Measurements from ENCODE around the gene ADAT2.
A peak's percentile ranks its signal among the peaks of the same experiment; 100 is the strongest.

Gene ADAT2

DNA sequence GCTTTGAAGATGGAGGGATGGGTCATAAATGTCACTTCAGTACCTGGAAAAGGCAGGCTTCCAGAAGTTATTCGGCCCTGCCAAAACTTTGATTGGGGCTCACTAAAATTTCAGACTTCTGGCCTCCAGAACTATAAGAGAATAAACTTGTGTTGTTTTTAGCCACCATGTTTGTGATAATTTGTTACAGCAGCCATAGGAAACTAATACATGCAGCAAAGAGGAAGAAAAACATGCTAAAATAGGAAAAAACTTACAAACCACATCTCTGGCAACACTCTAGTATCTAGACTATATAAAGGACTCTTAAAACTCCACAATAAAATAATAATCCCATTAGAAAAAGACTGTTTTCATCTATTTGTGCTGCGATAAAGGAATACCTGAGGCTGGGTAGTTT is 9.5 kb downstream of the ADAT2 start:
- no peak for DNase-seq

DNA sequence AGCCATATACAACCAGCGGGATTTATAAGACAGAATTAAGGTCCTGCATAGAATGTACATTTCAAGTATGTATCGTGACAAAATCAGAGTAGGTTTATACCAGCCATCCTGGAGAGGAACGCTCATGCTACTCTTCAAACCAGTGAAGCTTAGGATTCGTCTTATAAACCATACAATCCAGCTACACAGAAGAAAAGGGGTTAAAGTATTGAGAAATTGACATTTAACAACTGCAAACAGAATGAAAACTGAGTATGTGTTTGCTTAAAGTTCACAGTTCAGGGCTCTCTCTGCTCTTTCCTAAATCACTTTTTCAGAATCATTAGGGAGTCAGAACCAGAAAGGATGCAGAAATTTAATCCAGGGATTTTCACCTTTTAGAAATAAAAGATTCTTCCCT is 17.9 kb downstream of the ADAT2 start:
- no peak for DNase-seq

DNA sequence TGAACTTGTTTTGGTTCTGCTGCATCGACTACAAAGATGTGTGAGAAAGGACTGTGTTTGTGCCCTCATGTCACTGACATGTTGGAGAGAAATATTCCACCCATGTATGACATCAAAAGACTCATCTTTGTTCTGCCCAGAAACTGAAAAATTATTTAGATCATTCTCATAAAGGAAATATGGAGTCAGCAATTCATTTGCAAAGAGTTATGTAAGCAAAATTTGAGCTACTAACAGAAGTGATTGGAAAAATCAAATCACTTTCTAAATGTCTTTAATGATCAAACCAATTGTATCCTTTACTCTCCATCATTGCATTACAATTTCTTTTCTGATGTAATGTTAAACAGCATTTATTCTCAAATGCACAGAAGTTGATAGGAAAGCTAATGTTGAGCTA is 19.3 kb downstream of the ADAT2 start:
- no peak for DNase-seq

DNA sequence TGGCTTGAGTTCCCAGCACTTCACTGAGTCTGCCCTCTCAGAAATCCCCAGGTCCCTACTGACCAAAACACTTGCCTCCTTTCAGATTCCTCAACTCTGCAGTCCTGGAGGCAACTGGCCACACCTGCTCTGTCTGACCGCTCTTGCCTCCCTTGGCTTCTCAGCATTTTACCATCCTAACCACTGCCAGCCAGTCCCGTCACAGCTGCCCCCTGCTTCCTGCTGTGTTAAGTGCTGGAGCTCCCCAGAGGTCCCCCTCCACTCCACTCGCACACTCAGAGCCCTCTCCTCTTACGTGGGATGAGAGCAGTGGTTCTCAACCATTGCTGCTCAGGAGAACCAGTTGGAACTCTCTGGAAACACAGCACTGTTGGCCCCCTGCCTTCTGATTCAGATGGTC is 20.5 kb downstream of the ADAT2 start:
- no peak for DNase-seq

DNA sequence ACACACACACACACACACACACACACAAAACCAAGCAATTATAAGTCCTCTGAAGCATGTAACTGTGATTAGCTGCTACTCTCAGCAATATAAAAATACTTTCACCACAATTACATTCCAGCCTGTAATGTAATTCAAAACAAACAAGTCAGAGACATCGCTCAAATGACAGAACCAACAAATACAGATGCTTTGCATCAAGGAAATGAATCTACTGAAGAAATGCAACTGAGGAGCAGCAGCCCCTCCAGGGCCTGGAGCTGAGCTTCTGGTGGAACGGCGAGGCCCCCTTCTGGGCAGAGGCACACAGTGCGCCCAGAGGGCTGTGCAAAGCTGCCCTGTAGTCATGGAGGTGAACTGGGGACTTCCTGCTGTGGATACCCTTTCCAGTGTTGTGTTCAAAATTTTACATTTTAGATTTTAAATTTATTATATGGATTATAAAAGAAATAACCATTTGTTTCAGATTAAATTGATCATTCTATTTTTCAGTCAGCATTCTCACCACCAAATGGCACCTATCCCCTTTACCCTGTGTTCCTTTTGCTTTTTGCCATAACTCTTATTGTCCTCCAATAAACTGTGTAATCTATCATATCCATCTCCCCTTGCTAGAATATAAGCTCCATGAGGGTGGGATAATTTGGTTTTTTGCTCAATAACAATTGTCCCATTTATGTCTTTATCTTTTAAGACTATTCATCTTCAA is 23.2 kb downstream of the ADAT2 start:
- peak; percentile 7 for DNase-seq

DNA sequence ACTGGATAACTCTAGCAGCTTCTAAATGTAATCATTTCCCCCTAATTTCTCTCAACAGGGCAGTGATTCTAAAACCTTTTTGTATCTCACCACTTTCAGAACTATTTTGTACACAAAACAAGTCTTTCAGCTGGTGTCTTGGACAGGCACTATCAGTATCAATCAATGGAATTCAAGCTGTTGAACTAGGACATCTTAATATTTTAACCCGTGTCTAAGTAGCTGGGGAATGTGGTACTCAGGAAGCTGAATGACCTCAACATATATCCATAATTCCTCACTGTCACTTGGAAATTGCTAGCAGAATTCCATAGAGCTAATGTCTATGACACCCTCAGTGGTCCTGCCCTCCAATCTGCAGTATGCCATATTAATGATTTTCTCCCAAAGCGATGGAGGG is 24.5 kb downstream of the ADAT2 start:
- DNase-seq = no peak

DNA sequence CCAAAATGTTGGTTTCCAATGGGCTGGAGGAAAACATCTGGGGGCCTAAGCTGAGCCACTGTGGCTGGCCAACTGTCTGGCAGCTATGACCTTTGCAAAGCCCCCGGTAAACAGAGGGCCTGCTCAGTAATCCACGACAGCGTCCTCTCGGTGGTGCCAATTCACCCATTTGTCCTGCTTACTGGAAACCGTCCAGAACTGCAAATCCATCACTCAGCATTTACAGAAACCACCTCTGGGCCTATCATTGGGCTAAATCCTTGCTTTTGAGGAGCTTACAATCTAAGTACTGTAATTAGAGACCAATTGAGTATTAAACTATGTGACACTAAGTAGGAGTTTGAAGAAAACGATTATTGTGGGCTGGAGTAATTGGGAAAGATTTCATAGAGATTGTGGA is 31.0 kb downstream of the ADAT2 start:
- no peak for DNase-seq

DNA sequence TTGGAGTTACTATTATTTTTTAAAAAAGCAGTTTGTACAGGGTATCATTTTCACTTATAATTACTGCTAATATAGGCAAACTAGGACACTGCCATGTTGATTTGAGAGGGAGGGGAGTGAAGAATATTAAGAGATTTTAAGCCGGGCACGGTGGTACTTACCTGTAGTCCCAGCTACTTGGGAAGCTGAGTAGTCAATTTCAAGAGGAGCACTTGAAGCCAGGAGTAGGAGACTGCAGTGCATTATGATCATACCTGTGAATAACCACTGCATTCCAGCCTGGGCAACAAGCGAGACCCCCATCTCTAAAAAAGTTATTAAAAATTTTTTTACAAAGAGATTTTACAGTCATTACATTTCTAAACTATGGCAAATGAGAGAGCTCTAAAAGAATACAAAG is 35.7 kb downstream of the ADAT2 start:
- DNase-seq = no peak

DNA sequence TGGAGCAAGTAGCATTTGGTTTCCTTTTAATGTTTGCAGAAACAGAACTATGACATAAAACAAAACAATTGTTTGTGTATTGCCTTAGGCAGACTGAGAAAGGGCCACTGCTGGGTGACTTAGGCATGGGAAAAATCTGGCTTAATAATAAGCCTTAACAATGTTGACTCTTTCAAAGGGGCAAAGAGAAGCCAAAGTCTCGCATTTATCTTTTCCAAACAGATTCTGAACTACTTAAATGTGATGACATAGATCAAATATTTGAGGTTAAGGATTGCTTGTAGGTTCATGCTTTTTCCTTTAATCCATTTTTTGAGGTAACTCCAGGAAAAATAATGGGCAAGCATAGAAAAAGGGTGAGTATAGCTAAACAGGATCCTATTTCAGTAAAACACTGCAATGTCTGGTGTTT is 39.6 kb downstream of the ADAT2 start:
- no peak for DNase-seq

DNA sequence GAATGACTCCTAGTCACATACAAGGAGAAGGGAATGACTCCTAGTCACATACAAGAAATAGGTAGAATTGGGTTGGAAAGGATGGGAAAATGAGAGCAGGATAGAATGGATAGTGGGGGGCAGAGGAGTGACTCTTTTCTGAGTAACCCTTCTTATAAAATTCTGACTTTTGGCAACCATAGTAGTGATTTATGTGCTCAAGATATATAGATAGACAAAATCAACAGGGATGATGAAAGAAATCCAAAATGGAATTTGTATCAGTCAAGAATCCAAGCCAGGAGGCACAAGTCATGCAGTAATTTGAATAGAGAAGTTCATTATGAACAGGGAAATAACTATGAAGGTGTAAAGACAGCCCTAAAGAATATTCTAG is 41.7 kb downstream of the ADAT2 start:
- DNase-seq = no peak

DNA sequence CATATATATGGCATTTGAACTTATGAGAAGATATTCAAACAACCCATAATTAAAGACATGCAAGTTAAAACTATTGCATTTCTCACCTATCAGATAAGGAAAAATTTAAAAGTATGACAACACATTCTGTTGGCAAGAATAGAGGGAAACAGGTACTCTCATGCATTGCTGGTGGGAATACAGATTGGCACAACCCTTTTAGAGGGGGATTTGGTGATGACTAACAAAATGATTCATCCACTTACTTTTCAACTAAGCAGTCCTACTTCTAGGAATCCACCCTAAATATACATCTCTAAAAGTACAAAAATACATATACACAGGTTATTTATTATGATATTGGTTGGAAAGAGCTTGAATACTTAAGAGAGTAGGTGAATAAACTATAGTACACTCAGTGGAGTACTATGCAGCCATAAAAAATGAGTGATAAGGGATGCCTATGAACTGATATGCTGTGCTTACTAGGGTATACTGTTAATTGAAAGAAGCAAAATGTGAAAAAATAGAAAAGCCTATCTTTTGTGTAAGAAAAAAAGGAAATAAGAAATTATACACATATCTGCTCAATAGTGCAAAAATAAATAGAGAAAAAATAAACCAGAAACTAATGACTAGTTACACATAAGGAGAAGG is 42.2 kb downstream of the ADAT2 start:
- no peak for DNase-seq

DNA sequence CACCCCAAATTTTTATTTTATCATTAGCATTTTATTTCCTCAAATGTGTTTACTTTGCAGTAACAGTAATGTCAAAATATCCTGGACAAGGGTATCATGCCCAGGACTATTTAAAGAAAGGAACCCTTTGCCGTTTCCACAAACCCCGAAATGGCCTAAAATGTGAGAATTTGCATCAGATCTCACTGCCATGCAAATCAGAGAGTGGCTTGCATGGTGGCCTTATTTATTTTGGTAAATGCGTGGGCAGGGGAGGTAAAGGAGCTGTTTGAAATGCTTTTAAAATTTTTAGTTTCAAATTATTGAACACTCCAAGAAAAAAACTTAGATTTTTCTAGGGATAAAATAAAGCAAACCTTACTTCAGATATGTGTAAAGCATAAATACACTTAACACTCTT is 43.8 kb downstream of the ADAT2 start:
- no peak for DNase-seq

DNA sequence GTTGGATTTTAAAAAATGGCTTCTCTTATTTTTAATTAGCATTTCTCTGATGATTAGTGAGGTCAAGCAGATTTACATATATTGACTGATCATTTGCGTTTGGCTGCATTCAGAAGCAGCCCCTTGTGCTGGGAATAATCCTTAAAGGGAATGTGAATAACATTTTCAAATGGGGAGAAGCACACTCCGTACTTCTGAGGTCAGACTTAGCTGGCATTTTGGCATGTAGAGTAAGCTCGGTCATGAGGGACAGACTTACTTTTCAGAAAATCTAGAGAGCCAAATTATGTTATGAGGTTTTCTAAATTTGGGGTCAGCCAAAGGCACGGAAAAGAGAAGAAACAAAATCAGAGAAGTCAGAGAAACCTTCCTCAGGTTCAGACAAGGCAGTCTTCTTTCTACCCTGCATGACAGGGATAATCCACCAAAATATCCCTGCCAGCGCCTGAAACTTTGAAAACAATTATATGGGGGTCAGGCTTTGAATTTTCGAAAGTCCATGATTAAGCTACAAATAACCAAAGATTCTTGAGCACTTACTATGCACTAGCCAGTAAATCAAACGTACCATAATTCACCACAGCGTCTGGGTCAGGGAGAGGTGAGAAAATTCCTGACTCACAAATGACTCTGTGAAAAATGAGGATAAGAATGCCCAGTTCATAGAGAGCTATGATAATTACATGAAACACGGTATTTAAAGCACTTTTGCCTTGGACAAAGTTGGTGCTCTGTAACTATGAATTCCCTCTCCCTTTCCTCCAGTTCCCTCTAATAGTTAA is 44.9 kb downstream of the ADAT2 start:
- DNase-seq = no peak

DNA sequence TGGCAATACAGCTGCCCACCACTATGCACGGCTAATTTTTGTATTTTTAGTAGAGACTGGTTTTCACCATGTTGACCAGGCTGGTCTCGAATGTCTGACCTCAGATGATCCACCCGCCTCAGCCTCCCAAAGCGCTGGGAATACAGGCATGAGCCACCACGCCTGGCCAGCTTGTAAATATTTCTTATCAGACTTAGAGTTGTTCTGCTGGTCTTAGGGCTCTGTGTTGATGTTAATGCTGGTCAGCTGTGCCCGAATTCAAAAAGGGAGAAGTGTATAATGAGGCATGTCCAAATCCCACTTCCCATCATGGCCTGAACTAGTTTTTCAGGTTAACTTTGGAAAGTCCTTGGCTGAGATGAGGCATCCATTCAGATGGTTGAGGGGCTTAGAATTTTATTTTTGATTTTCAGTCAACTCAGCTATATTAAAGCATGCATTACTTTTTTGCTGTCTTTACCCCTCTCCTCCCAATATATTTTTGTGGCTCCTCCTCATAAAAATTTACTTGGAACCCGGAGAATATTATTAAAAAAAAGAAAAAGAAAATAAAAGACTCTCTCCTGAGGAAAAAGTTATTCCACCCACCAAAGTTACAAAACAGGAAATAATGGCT is 47.7 kb downstream of the ADAT2 start:
- DNase-seq = no peak

DNA sequence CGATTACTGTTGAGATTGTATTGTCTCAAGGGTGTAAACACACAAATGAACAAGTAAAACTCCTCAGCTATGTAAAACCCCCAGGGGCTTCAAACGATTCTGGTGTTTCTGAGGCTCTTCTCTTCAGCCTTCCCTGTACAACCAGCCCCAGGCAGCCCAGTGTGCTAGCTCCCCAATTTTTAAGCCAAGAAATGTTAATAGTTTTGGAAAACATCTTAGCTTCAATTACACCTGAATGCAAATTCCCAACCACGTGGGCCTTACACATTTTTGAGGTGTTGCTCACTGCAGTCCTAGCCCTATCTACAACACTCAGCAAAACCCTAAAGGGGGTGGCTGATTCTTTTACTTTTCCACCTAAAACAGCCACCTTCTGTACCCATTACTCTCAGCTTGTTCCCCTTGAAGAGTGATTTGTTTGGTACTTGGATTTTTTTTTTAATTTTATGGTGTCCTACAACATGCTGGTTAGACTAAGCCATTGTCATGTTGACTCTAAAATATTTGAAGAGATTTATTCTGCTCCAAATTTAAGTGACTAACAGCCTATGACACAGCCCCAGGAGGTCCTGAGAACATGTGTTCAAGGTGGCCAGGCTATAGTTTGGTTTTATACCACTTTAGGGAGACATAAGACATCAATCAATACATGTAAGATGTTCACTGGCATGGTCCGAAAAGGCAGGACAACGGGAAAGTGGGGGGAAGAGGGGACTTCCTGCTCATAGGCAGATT is 48.7 kb downstream of the ADAT2 start:
- DNase-seq = no peak

DNA sequence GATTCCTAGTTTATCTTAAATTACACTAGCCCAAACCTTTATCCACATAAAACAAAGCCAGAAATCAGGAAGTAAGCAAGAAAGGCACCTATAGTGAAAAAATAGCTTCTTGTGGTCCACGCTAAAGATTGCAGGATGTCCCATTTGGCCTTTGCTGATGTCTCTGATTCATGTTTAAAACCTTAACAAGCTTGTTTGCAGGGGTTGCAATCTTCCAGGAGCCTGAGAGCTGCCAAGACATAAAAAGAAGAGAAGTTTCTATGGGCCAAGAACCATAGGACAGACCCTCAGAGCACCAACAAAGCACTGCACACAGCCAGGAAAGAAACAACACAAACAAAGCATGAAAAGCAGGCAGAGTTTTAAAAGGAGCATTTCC is 49.4 kb downstream of the ADAT2 start:
- no peak for DNase-seq

DNA sequence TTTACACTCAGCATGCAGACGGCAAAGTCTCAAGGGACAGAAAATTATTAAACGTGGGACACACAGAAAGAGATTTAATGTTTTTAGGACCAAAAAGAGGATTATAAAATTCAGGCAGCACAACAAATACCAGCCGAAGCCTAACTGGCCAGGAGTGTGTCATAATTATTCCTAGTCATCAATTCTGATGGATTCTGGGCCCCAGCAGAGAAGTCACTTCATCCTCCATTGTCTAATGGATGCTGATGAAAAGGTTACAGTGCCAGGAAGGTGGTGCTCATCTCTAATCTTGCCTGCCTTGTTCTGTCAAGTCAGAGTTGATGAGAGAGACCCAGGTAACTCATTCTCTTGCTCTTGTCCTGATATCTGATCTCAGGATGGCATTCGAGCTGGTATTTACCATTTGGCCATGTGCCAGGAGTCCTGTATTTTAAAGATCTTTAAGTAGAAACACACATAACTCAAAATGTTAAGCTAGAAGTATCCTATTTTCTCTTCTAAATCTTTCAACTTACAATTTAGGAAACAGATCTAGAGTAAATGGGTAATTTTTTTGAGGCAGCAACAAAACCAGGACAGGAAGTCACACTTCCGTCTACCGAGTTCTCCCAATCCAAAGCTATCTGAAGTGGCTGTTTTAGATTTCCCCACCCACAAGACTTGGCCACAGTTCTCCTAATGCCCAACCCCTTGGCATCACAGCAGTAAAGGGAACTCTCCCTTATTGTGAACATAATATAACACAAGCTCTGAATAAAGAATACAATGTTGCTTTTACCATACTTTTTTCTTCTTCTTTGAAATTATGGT is 50.0 kb downstream of the ADAT2 start:
- peak; percentile 9 for DNase-seq

DNA sequence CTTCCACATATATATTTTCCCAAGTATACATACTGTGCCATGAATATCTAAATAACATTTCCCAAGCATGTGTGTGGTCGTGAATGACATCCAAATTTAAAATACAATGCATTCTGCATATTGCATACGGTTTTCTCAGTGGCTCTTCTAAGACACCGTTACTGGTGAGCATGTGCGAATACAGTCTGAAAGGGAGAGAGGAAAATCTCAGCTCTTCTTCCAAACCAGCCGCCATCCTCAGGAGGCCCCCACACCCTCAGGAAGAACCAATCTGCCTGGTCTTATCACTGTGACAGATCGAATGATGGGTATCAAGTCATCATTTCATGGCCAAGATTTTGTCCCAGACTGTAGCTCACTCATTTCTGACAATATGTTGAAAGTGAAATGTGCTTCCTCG is 50.7 kb downstream of the ADAT2 start:
- DNase-seq = no peak

DNA sequence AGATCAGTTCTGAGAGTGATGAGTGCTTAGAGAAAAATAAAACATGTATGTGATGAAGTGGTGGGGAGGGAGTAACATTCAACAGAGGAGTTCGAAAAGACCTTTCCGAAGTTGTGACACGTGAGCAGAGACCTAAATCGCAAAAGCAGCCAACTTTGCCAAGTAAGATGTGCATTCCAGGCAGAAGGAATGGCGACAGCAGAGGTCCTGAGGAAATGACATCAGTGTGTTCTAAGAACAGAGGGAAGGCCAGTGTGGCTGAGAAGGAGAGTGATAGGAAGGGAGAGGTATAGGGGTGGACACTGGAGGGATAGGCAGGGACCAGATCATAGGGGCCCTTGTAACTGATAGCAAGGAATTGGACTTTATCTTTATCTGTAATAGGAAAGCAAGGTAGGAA is 51.3 kb downstream of the ADAT2 start:
- no peak for DNase-seq

DNA sequence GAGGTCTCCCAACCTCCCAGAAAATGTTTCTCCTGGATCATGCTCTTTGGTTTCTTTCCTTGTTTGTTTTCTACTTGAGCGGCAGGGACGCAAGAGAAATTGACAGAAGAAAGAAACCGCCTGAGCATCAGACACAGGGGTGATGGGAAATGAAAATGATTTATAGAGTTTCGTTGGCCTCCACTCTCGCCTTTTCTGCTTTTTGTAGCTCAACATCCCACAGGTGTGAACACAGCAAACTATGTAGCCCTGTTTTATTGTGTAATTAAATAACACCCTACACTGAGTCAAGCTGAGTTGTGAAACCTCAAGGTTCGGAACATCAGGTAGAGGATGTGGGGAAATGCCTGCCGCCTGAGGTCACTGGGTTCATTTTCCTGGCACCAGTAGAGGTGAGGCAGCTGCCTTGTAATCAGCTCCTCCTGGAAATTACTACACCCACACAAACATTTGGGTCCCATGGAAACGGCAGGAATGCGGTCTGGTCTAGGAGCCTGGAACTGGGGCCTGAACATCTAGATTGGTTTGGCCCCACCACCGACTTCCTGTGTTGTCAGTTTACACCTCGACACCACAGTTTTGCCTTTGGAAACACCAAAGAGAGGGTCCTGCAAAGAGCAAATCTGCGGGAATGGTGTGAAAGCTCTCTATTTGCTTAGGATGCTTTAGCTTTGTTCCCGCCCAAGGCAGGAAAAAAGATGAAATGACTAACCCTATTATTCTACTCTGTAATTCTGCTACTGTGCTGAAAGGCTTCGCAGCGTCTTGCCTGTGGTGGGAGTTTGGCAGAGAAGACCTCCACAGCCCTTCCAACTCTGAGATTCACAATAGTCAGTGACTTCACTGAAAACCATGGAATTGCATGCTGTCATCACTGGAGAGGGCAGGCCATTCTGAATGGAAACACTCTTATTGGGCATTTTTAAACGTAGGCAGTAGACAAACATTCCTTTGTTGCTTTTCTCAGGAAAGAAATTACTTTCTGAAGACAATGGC is 53.0 kb downstream of the ADAT2 start:
- DNase-seq = no peak
